NCI-H1048 (cell line): Measurements from ENCODE around the gene SRPK3.
"Not testable (repeated sequence)": the region's sequence is repeated elsewhere in the genome, so short reads cannot be mapped to it uniquely, and the experiment has no call there.

Experiments used
- DNase-seq: peaks from one replicate; lab custom pipeline; 2025; lab: John Stamatoyannopoulos, UW

Gene SRPK3

GRCh38 chrX:153780678-153781427 lies at the start of gene SRPK3:
Gene SRPK3, plus strand, starts transcription at chrX:153781041. Its CDS starts 46 bp downstream, at chrX:153781087.
- no peak for DNase-seq

- DNase-seq: no peak
Observed at GRCh38 chrX:153731117-153731844, 49.6 kb upstream of the SRPK3 start.

- no peak for DNase-seq
Observed at GRCh38 chrX:153731845-153732215, 49.0 kb upstream of the SRPK3 start.

- DNase-seq: no peak
Observed at GRCh38 chrX:153732401-153732800, 48.4 kb upstream of the SRPK3 start.

GRCh38 chrX:153733651-153734240 lies 47.1 kb upstream of the SRPK3 start:
- no peak for DNase-seq

- no peak for DNase-seq
Observed at GRCh38 chrX:153734871-153735270, 46.0 kb upstream of the SRPK3 start.

GRCh38 chrX:153735274-153735673 lies 45.6 kb upstream of the SRPK3 start:
- no peak for DNase-seq

GRCh38 chrX:153736071-153736820 lies 44.6 kb upstream of the SRPK3 start:
- DNase-seq: no peak

- no peak for DNase-seq
Observed at GRCh38 chrX:153736871-153737441, 43.9 kb upstream of the SRPK3 start.

- no peak for DNase-seq
Observed at GRCh38 chrX:153738056-153738605, 42.7 kb upstream of the SRPK3 start.

GRCh38 chrX:153739754-153740486 lies 40.9 kb upstream of the SRPK3 start:
- no peak for DNase-seq

- no peak for DNase-seq
Observed at GRCh38 chrX:153740631-153741222, 40.1 kb upstream of the SRPK3 start.

- no peak for DNase-seq
Observed at GRCh38 chrX:153741446-153741845, 39.4 kb upstream of the SRPK3 start.

- DNase-seq: not testable (repeated sequence)
Observed at GRCh38 chrX:153742111-153742510, 38.7 kb upstream of the SRPK3 start.

- not testable (repeated sequence) for DNase-seq
Observed at GRCh38 chrX:153742796-153743467, 37.9 kb upstream of the SRPK3 start.

GRCh38 chrX:153743468-153744209 lies 37.2 kb upstream of the SRPK3 start:
- not testable (repeated sequence) for DNase-seq

- no peak for DNase-seq
Observed at GRCh38 chrX:153744210-153745066, 36.4 kb upstream of the SRPK3 start.

GRCh38 chrX:153745067-153745433 lies 35.8 kb upstream of the SRPK3 start:
- DNase-seq: not testable (repeated sequence)
